GM18505 (cell line): Measurements from ENCODE around the gene FBXL17.

Source experiments
- ATAC-seq: cut with Tn5 transposase; IDR thresholded peaks from one replicate; pipeline ENCODE4 v1.9.1; 2021; ENCODE audit not compliant: unreplicated experiment
- POLR2A ChIP-seq: IDR thresholded peaks from 4 replicates; pipeline ENCODE4 v1.6.1; 2011; ENCODE audit warnings: borderline replicate concordance; ENCODE audit not compliant: insufficient read depth, insufficient read length; ENCODE audit errors: extremely low read depth

The FBXL17 gene

DNA sequence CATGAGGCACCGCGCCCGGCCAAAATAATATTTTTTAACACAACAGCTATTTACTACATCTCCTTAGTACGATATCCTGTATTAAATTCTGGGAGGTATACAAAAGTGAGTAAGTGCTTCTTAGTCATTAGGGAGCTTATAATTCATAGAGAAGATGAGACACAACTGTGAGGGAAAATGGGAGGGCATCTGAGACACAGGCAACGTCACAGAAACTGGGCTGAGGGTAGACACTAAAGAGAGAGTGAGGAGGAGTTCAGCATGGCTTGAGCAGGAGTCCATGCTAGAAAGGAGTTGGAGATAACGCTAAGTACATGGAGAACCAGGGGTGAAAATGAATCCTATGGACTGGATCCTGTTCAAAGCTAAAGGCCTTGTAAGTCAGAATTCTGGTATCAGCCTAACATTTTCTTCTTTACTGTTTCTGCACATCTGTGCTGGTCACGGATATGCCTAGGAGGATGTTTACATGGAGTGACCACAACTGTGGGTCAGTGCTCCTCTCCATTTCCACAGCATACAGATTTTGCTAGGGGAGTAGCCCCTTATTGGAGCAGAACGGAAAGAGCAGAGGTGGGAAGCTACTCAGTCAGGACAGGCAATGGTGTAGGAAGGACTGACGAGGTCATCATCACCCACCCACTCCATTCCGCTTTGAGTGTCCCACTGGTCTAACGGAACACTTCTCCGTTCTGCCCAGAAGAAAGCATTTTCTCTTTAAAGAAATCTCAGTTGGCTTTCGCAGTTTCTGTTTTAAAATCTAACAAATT, 400.8 kb downstream of the FBXL17 start:
- no peak for TF ChIP-seq POLR2A
- ATAC-seq, result no peak

- peak; percentile 50 for ATAC-seq
- TF ChIP-seq POLR2A, result no peak
Measured at GRCh38 chr5:107979900-107980299, 402.0 kb downstream of the FBXL17 start.

DNA sequence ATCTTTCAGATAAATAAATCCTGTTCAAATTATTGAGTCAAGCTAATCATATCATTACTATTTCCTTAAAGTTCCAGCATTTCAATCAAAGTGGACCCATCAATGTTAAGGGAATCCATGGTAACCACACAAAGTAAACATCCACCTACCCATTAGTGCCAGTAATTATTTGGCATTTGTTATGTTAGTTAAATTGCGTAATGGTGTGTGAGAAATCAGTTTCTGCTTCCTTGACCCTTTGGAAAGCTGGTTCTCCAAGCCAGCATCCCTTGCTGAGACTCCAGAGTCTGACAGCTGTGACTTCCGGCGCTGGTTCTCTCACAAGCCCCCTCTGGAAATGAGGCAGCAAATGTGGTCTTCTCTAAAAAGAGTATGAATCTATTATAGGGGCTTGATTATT, 402.6 kb downstream of the FBXL17 start:
- TF ChIP-seq POLR2A, result no peak
- ATAC-seq, result no peak

DNA sequence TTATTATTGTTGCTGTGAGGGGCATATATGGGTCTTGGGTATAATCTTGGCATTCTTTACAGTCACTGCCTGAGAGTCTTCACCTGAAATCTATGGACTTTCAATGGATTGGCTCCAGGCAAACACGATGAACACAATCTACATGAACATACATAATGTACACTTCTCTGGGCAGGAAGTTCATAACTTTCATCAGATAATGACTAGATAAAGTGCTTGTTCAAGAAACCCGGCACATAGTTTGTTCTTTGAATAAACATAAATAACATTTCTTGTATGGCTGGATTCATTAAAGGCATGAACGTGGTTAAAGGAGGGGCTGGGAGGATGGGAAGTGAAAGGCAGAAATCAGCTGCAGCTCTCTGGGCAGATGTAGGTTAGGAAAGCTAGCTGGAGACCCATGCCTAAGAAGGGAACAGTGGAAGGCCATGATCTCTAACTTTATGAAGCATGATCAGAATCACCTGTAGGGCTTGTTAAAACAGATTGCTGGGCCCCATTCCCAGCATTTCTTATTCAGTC, 404.3 kb downstream of the FBXL17 start:
- no peak for ATAC-seq
- TF ChIP-seq POLR2A, result no peak

DNA sequence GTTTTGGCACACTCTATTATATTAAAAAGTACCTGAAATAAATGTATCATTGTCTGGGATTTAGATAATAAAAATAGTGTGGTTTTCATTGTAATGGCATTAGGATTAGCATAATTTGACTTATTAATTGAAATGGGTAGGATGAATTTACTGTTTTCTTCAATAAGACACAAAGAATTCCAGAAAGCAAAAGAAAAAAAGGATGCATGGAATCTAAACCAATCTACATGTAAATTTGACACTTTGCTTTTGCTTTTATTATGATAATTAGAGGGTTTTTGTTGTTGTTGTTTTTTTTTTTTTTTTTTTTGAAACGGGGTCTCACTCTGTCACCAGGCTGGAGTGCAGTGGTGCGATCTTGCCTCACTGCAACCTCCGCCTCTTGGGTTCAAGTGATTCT, 406.3 kb downstream of the FBXL17 start:
- TF ChIP-seq POLR2A, result no peak
- no peak for ATAC-seq

DNA sequence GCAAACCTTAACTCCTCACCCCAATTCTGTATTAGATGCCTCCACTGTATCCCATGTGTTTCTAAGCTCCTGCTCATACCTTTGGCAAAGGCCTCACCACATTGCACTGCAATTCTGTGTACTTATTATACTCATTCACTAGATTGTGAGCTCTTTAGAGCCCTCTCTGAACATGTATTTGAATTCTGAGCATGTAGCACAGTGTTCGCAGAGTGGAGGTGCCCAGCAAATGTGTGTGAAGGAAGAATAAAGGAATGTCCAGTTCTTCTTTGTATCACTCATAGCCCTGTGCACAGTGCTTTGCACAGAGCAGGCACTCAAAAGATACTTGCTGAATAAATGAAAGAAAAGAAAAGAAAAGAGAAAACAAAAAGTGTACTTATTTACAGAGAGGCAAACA, 410.1 kb downstream of the FBXL17 start:
- no peak for TF ChIP-seq POLR2A
- no peak for ATAC-seq

DNA sequence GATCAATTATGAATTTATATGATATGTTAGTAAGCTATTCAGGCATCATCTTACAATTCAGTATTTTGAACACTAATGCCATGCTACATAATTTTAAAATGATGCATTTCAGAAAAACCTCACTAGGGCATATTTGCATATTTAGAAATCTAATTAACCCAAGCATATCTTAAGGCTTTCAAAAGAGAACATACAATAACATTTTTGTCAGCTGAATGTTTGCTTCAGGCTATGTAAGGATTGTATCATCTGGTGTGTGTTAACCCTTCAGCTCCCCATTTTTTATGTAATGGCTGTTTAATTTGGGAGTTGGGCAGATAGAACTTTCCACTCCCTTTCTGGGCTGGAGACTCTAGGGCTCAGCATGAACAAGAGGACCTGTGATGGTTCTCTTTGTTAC, 412.1 kb downstream of the FBXL17 start:
- TF ChIP-seq POLR2A, result no peak
- no peak for ATAC-seq

- ATAC-seq, result no peak
- no peak for TF ChIP-seq POLR2A
Measured at GRCh38 chr5:107968998-107969397, 412.9 kb downstream of the FBXL17 start.

- no peak for TF ChIP-seq POLR2A
- no peak for ATAC-seq
Measured at GRCh38 chr5:107968406-107968843, 413.5 kb downstream of the FBXL17 start.

DNA sequence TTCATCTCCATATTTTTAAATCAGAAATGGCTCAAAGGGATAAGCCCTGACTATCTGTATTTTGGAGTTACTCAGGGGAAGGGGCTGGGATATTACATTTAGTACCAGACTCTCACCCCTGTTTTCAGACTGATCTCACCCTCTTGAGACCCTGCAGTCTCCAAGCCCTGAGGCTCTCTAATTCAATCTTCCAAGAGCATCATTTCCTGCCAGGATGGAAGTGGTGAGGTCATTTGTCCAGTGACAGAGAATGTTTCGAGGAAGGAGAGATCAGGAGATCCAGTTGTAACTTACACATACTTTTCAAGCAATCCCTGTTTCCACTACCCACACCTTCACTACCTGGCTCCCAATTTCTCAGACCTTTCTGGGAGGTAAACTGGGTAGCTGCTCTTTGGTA, 415.7 kb downstream of the FBXL17 start:
- no peak for TF ChIP-seq POLR2A
- ATAC-seq, result no peak

DNA sequence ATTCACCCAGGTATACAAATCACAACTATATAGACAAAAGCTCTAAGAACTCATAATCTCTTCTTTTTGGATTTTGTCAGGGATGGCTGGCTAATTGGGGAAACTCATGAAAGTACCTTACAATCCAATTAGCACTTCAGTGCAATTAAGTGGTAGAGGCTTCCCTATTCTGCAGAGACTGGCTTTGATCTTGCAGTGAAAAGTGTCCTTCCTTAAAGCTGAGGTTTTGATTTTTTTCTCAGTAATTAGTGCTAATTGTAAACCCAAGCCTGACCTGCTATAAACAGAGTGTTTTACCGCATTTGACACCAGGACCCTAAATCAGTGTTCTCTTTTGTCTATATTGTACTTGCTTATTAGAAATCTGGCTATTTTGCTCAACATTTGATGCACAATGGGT, 417.2 kb downstream of the FBXL17 start:
- no peak for ATAC-seq

GRCh38 chr5:107959573-107960279, 422.2 kb downstream of the FBXL17 start:
- no peak for TF ChIP-seq POLR2A
- no peak for ATAC-seq

More for the DNA sequence above, 417.2 kb downstream of the FBXL17 start:
- no peak for TF ChIP-seq POLR2A

DNA sequence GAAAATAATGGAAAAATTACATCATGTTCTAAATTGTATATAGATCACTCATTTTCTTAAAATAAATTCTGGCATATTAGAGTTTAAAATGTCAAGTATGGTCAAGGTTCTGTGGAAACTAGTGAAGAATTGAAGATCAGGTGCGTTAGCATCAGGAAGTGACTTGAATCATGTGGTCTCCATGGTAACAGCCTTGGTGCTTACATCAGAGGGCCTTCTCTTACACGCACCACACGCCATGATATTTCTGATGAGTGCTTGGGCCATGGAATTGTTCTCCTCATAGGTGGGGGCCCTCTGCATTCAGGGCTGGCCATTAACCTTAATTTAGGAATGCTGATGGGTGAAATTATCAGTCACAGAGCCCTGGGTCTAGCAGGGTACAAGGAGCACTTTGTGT, 423.0 kb downstream of the FBXL17 start:
- ATAC-seq, result no peak
- no peak for TF ChIP-seq POLR2A

- ATAC-seq, result no peak
- TF ChIP-seq POLR2A, result no peak
Measured at GRCh38 chr5:107958432-107958831, 423.5 kb downstream of the FBXL17 start.

- ATAC-seq, result no peak
- no peak for TF ChIP-seq POLR2A
Measured at GRCh38 chr5:107957051-107957450, 424.8 kb downstream of the FBXL17 start.

DNA sequence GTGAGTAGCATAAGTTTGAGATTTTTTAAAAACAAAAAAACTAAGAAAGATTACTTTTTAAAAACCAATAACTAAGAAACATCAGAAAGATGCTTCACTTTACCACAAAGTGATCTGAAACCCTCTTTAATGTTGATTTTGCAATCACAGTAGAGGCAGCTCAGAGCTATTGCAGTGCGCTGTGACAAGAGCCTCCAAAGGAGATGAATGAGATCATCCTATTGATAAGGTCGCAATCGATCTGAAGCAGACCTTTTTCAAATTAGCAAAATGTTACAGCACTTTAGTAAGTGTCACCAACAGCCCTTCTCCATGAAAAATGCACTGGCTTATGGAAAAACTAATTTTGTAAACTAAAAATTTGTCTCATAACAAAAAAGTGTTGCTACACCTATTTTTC, 426.6 kb downstream of the FBXL17 start:
- ATAC-seq, result no peak
- no peak for TF ChIP-seq POLR2A
